Measurements from ENCODE around the gene DACT3.
"Not testable (repeated sequence)": the region's sequence is repeated elsewhere in the genome, so short reads cannot be mapped to it uniquely, and the experiment has no call there.

The DACT3 gene

DNA sequence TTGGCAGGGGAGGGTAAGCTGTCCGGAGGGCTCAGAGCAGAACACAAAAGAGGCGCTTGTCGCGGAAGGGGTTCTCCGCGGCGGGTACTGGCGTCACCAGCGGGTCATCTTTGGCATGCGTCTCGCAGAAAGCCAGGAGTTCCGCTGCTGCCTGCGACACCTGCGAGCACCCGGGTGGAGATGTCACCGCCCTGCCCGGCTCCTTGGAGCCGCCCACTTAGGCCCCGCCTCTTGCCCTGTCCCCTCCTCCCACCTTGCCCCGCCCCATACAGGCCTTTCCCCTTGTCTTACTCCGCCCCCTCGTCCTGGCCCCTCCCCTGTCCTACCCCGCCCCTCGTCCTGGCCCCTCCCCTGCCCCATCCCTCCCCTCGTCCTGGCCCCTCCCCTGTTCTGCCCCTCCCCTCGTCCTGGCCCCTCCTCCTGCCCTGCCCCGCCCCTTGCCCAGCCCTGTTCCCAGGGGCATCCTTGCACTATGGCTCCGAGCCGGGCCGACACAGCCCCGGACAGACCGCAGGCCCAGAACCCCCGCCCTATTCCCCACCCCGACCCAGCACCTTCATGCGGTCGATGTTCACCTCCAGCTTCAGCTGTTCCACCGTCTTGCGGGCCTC lies 26.8 kb downstream of the DACT3 start:
- peak overlapping the region; percentile 66 to 72 (median 72) for H3K4me3 Mint-ChIP-seq
- H3K36me3 Mint-ChIP-seq (ENCODE audit: low read depth): no peaks in the 10 kb centered on the region
- peaks cover 37% of the 10 kb centered on the region for H3K4me1 Mint-ChIP-seq
- H3K27me3 Mint-ChIP-seq (ENCODE audit: low read depth): peaks cover 15% of the 10 kb centered on the region
- TF ChIP-seq, protein P1, sequence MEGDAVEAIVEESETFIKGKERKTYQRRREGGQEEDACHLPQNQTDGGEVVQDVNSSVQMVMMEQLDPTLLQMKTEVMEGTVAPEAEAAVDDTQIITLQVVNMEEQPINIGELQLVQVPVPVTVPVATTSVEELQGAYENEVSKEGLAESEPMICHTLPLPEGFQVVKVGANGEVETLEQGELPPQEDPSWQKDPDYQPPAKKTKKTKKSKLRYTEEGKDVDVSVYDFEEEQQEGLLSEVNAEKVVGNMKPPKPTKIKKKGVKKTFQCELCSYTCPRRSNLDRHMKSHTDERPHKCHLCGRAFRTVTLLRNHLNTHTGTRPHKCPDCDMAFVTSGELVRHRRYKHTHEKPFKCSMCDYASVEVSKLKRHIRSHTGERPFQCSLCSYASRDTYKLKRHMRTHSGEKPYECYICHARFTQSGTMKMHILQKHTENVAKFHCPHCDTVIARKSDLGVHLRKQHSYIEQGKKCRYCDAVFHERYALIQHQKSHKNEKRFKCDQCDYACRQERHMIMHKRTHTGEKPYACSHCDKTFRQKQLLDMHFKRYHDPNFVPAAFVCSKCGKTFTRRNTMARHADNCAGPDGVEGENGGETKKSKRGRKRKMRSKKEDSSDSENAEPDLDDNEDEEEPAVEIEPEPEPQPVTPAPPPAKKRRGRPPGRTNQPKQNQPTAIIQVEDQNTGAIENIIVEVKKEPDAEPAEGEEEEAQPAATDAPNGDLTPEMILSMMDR (IDR thresholded peaks at IDR 0.05; ENCODE audit: unreplicated experiment in 3 of 3): no peak
- no peaks in the 10 kb centered on the region for H3K9me3 Mint-ChIP-seq
- peak overlapping the region in 1 of 3 experiments; percentile 88 for H3K27ac Mint-ChIP-seq

DNA sequence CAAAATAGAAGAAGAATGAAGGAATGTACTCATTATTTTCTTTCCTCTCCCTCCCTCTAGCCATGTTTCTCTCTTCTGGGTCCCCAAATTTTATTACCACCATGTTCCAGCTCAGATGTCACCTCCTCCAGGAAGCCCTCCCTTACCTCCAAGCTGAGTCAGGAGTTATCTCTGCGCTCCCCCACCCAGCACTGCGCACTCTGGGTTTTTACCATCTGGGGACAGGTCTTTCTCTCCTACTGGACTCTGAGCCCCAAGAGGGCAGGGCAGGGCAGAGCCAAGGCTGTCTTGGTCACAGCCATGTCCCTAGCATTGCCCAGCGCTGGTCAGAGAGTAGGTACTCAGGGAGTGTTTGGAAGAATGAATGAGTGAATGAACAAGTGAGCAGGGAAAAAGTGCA lies 27.9 kb downstream of the DACT3 start:
- TF ChIP-seq, protein P1 (IDR thresholded peaks at IDR 0.05; ENCODE audit: unreplicated experiment in 3 of 3): no peak
- peaks cover 37% of the 10 kb centered on the region for H3K4me1 Mint-ChIP-seq
- peak overlapping the region in 2 of 3 experiments; percentile 66 to 88 for H3K27ac Mint-ChIP-seq
- no peaks in the 10 kb centered on the region for H3K9me3 Mint-ChIP-seq
- H3K27me3 Mint-ChIP-seq (ENCODE audit: low read depth): peaks cover 15% of the 10 kb centered on the region
- H3K36me3 Mint-ChIP-seq (ENCODE audit: low read depth): no peaks in the 10 kb centered on the region
- peak overlapping the region; percentile 66 to 72 (median 72) for H3K4me3 Mint-ChIP-seq

DNA sequence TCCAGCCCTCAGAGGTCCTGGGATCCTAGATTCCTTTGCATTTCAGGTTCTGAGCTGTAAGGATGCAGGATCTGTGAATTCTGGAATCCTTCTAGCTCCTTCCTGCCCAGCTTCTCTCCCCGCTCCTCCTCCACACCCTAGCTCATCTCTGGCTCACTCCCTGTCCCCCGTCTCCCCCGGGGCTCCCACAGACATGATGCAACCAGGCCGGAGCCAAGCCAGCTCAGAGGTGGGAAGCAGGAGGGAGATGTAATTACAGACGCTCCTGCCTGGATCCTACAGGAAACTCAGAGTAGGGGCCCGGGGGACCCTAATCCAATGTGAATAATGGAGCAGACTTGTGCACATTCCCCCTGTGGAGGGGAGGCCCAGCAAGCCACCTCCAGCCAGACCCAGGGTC lies 29.5 kb downstream of the DACT3 start:
- Mint-ChIP-seq H3K9me3 (no peaks in the 10 kb centered on the region), H3K36me3 (ENCODE audit: low read depth) (no peaks in the 10 kb centered on the region), H3K27ac (peak overlapping the region; percentile 78 to 88 (median 85)), H3K4me1 (peaks cover 37% of the 10 kb centered on the region), H3K4me3 (peak overlapping the region in 2 of 3 experiments; percentile 4 to 52), H3K27me3 (ENCODE audit: low read depth) (peaks cover 15% of the 10 kb centered on the region)
- TF ChIP-seq, protein P1 (IDR thresholded peaks at IDR 0.05; ENCODE audit: unreplicated experiment in 3 of 3): no peak

DNA sequence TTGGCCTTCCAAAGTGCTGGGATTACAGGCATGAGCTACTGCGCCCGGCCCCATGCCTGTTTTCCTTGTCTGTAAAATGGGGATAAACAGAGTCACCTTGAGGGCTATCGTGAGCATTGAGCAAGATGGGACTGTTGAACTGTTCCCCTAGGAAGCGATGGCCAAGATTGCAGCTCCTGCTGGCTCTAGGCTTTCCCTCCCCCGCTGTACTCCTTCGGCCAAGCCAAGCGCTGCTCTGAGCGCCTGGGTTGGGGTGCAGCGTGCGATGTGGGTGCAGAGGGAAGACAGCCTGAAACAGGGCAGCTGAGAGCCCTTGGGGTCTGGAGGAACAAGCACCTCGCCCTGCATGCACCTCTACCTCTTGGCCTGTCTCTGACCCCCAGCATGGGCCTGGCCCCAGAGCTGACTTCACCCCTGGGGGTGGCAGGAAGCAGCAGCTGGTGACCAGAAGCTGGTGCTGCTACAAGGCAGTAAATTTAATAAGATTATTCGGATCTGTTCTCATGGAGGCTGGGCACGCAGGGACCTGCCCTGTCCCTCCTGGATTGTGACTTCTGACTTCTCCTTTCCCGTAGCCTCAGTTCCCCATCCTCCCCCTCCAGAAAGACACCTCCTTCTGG lies 30.3 kb downstream of the DACT3 start:
- TF ChIP-seq, protein P1 (IDR thresholded peaks at IDR 0.05; ENCODE audit: unreplicated experiment in 3 of 3): no peak
- Mint-ChIP-seq H3K27me3 (ENCODE audit: low read depth) (peaks cover 15% of the 10 kb centered on the region), H3K27ac (peak overlapping the region; percentile 78 to 88 (median 85)), H3K4me1 (peaks cover 38% of the 10 kb centered on the region), H3K4me3 (no peak overlapping the region), H3K36me3 (ENCODE audit: low read depth) (no peaks in the 10 kb centered on the region), H3K9me3 (no peaks in the 10 kb centered on the region)

DNA sequence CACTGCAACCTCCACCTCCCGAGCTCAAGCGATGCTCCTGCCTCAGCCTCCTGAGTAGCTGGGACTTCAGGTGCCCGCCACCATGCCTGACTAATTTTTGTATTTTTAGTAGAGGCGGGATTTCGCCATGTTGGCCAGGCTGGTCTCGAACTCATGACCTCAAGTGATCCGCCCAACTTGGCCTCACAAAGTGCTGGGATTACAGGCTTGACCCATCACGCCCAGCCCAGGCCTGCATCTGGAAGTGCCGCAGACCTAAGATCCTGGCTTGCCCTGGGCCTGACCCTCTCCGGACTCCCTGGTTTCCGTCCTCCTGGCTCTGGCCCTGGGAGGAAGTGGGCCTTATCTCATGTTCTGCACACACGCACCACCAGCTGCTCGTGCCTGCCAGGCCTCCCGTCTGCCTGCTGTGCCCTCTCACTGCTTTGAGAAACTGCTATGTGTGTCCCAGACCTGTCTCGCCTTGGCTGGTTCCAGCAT lies 31.4 kb downstream of the DACT3 start:
- Mint-ChIP-seq H3K36me3 (ENCODE audit: low read depth) (no peaks in the 10 kb centered on the region), H3K4me1 (peaks cover 48% of the 10 kb centered on the region), H3K27ac (peak overlapping the region; percentile 21 to 88 (median 79)), H3K4me3 (no peak overlapping the region), H3K9me3 (no peaks in the 10 kb centered on the region), H3K27me3 (ENCODE audit: low read depth) (peaks cover 12% of the 10 kb centered on the region)
- TF ChIP-seq, protein P1 (IDR thresholded peaks at IDR 0.05; ENCODE audit: unreplicated experiment in 3 of 3): no peak

DNA sequence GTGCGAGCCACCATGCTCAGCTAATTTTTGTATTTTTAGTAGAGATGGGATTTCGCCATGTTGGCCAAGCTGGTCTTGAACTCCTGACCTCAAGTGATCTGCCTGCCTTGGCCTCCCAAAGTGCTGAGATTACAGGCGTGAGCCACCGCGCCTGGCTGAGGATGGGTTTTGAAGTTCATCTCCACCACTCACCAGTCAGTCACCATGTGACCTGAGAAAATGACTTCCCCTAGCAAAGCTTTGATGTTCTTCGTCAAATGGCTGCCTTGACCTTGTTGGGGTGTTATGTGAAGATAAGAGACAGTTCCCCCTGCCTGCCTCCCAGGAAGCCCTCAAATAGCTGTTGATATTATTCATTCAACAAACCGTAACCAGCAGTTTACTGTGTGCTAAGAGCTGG lies 32.0 kb downstream of the DACT3 start:
- not testable (repeated sequence) for H3K4me3 Mint-ChIP-seq; H3K9me3 Mint-ChIP-seq; H3K36me3 Mint-ChIP-seq (ENCODE audit: low read depth)
- H3K27me3 Mint-ChIP-seq (ENCODE audit: low read depth): peaks cover 12% of the 10 kb centered on the region
- H3K4me1 Mint-ChIP-seq: peaks cover 53% of the 10 kb centered on the region
- H3K27ac Mint-ChIP-seq: peak overlapping the region in 2 of 3 experiments; percentile 51 to 76
